Measurements from ENCODE around the gene IDNK. TPM values are rescaled to one million over a fixed set of nuclear protein-coding genes. Genes with fewer than 3 reads are reported as not detected.
A peak's percentile ranks its signal among the peaks of the same experiment; 100 is the strongest.

Gene IDNK
- total RNA-seq, 4 donors from 2014 or later = 2.7 to 4.6 (median 3.0) TPM

GRCh38 chr9:83639266-83639665 lies 16.3 kb downstream of the IDNK start:
- peaks cover 0 to 22% (median 0%) of the 10 kb centered on the region in 3 donors for H3K36me3 ChIP-seq
- no peaks in the 10 kb centered on the region for H3K9me3 ChIP-seq
- H3K4me1 ChIP-seq = no peaks in the 10 kb centered on the region
- no peaks in the 10 kb centered on the region for H3K27me3 ChIP-seq
- TF ChIP-seq EP300 (IDR thresholded peaks at IDR 0.05) = no peak
- TF ChIP-seq POLR2A (IDR thresholded peaks at IDR 0.05) = no peak
- TF ChIP-seq CTCF (IDR thresholded peaks at IDR 0.05) = no peak
- H3K4me3 ChIP-seq = no peak overlapping the region
- 31 to 32% methylated on average over 1 of the region's 1 CpG for WGBS, 2 donors
- no peak for DNase-seq (ENCODE audit: low spot score in 2 of 2)
- H3K27ac ChIP-seq = no peak overlapping the region

GRCh38 chr9:83642793-83643192 lies 19.9 kb downstream of the IDNK start:
- H3K27ac ChIP-seq = no peak overlapping the region
- H3K36me3 ChIP-seq = peaks cover 0 to 39% (median 0%) of the 10 kb centered on the region in 3 donors
- WGBS, 2 donors = 69 to 78% methylated on average over 4 of the region's 4 CpGs
- no peaks in the 10 kb centered on the region for H3K27me3 ChIP-seq
- no peaks in the 10 kb centered on the region for H3K4me1 ChIP-seq
- H3K4me3 ChIP-seq = no peak overlapping the region
- no peaks in the 10 kb centered on the region for H3K9me3 ChIP-seq
- TF ChIP-seq EP300 (IDR thresholded peaks at IDR 0.05) = no peak
- TF ChIP-seq POLR2A (IDR thresholded peaks at IDR 0.05) = no peak
- TF ChIP-seq CTCF (IDR thresholded peaks at IDR 0.05) = no peak
- DNase-seq (ENCODE audit: low spot score in 2 of 2) = no peak

- no peak overlapping the region for H3K4me3 ChIP-seq
- TF ChIP-seq CTCF (IDR thresholded peaks at IDR 0.05) (no peak), EP300 (IDR thresholded peaks at IDR 0.05) (no peak), POLR2A (IDR thresholded peaks at IDR 0.05) (no peak)
- 72 to 83% methylated on average over 8 of the region's 8 CpGs for WGBS, 2 donors
- no peak overlapping the region for H3K27ac ChIP-seq
- H3K27me3 ChIP-seq = no peaks in the 10 kb centered on the region
- no peaks in the 10 kb centered on the region for H3K4me1 ChIP-seq
- DNase-seq (ENCODE audit: low spot score in 2 of 2) = no peak
- peaks cover 0 to 47% (median 0%) of the 10 kb centered on the region in 3 donors for H3K36me3 ChIP-seq
- H3K9me3 ChIP-seq = no peaks in the 10 kb centered on the region
Measured at GRCh38 chr9:83646500-83647239, 23.7 kb downstream of the IDNK start.

- H3K4me1 ChIP-seq = no peaks in the 10 kb centered on the region
- DNase-seq (ENCODE audit: low spot score in 2 of 2) = peak; percentile 46 to 63
- TF ChIP-seq EP300 (IDR thresholded peaks at IDR 0.05) = no peak
- TF ChIP-seq CTCF (IDR thresholded peaks at IDR 0.05) = peak; percentile 55 to 76 (median 71)
- 50 to 55% methylated on average over 8 of the region's 8 CpGs for WGBS, 2 donors
- no peaks in the 10 kb centered on the region for H3K27me3 ChIP-seq
- peaks cover 0 to 60% (median 0%) of the 10 kb centered on the region in 3 donors for H3K36me3 ChIP-seq
- no peak overlapping the region for H3K4me3 ChIP-seq
- H3K9me3 ChIP-seq = no peaks in the 10 kb centered on the region
- no peak overlapping the region for H3K27ac ChIP-seq
Measured at GRCh38 chr9:83649080-83649479, 26.1 kb downstream of the IDNK start.

- DNase-seq (ENCODE audit: low spot score in 2 of 2) = no peak
- H3K9me3 ChIP-seq = no peaks in the 10 kb centered on the region
- no peak overlapping the region for H3K27ac ChIP-seq
- H3K4me3 ChIP-seq = no peak overlapping the region
- TF ChIP-seq EP300 (IDR thresholded peaks at IDR 0.05) = no peak
- TF ChIP-seq POLR2A (IDR thresholded peaks at IDR 0.05) = no peak
- no peak for TF ChIP-seq CTCF (IDR thresholded peaks at IDR 0.05)
- H3K36me3 ChIP-seq = peaks cover 0 to 64% (median 0%) of the 10 kb centered on the region in 3 donors
- H3K27me3 ChIP-seq = no peaks in the 10 kb centered on the region
- 82 to 84% methylated on average over 4 of the region's 4 CpGs for WGBS, 2 donors
- no peaks in the 10 kb centered on the region for H3K4me1 ChIP-seq
Measured at GRCh38 chr9:83649515-83649914, 26.6 kb downstream of the IDNK start.
